ENCODE measurements around the gene SPATA19. TPM values are rescaled to one million over a fixed set of nuclear protein-coding genes. Genes with fewer than 3 reads are reported as not detected.

SPATA19 gene
- total RNA-seq, 1 experiment from 2014 or later = not detected

- TF ChIP-seq CTCF (conservative IDR thresholded peaks at IDR 0.05; ENCODE audit: low read depth, low read length) = no peak
- TF ChIP-seq EZH2 (IDR thresholded peaks at IDR 0.05; ENCODE audit: borderline replicate concordance, low read depth, low read length, poor library complexity, severe bottlenecking) = no peak
- Histone ChIP-seq H3K36me3 (ENCODE audit: insufficient read depth, low read length, poor library complexity, severe bottlenecking) (no peaks in the 10 kb centered on the region), H3K27ac (ENCODE audit: low read depth, low read length, poor library complexity, severe bottlenecking) (no peak overlapping the region), H3K9me3 (ENCODE audit: low read depth, low read length, poor library complexity, severe bottlenecking) (no peaks in the 10 kb centered on the region), H3K27me3 (replicated peaks; ENCODE audit: insufficient read depth, low read depth, low read length, poor library complexity) (peaks cover 5% of the 10 kb centered on the region), H3K4me1 (ENCODE audit: insufficient read depth, low read length, poor library complexity, severe bottlenecking) (no peaks in the 10 kb centered on the region), H3K4me3 (ENCODE audit: low read depth, low read length, poor library complexity, severe bottlenecking) (no peak overlapping the region)
- ChIA-PET CTCF (no interaction called here), POLR2A (ENCODE audit: low non-redundant PET) (no interaction called here)
- no TSS peak for BruUV-seq (replicated peaks)
- intact Hi-C loops (cut with micrococcal nuclease; ENCODE audit: unreplicated experiment) = no loop called here
- no peak for DNase-seq (ENCODE audit: low spot score)
Measured at GRCh38 chr11:133816146-133816870, 29.0 kb downstream of the SPATA19 start.

GRCh38 chr11:133815636-133816035, 29.7 kb downstream of the SPATA19 start:
- Histone ChIP-seq H3K27ac (ENCODE audit: low read depth, low read length, poor library complexity, severe bottlenecking) (no peak overlapping the region), H3K4me1 (ENCODE audit: insufficient read depth, low read length, poor library complexity, severe bottlenecking) (no peaks in the 10 kb centered on the region), H3K27me3 (replicated peaks; ENCODE audit: insufficient read depth, low read depth, low read length, poor library complexity) (peaks cover 5% of the 10 kb centered on the region), H3K36me3 (ENCODE audit: insufficient read depth, low read length, poor library complexity, severe bottlenecking) (no peaks in the 10 kb centered on the region), H3K4me3 (ENCODE audit: low read depth, low read length, poor library complexity, severe bottlenecking) (no peak overlapping the region), H3K9me3 (ENCODE audit: low read depth, low read length, poor library complexity, severe bottlenecking) (no peaks in the 10 kb centered on the region)
- DNase-seq (ENCODE audit: low spot score) = no peak
- BruUV-seq (replicated peaks) = no TSS peak
- POLR2A ChIA-PET (ENCODE audit: low non-redundant PET) = no interaction called here
- TF ChIP-seq CTCF (conservative IDR thresholded peaks at IDR 0.05; ENCODE audit: low read depth, low read length) = no peak
- TF ChIP-seq EZH2 (IDR thresholded peaks at IDR 0.05; ENCODE audit: borderline replicate concordance, low read depth, low read length, poor library complexity, severe bottlenecking) = no peak
- intact Hi-C loops (cut with micrococcal nuclease; ENCODE audit: unreplicated experiment) = no loop called here
- CTCF ChIA-PET = no interaction called here

- Histone ChIP-seq H3K4me3 (ENCODE audit: low read depth, low read length, poor library complexity, severe bottlenecking) (no peak overlapping the region), H3K27ac (ENCODE audit: low read depth, low read length, poor library complexity, severe bottlenecking) (no peak overlapping the region), H3K9me3 (ENCODE audit: low read depth, low read length, poor library complexity, severe bottlenecking) (no peaks in the 10 kb centered on the region), H3K36me3 (ENCODE audit: insufficient read depth, low read length, poor library complexity, severe bottlenecking) (no peaks in the 10 kb centered on the region), H3K27me3 (replicated peaks; ENCODE audit: insufficient read depth, low read depth, low read length, poor library complexity) (peaks cover 9% of the 10 kb centered on the region), H3K4me1 (ENCODE audit: insufficient read depth, low read length, poor library complexity, severe bottlenecking) (no peaks in the 10 kb centered on the region)
- CTCF ChIA-PET = no interaction called here
- no peak for DNase-seq (ENCODE audit: low spot score)
- TF ChIP-seq EZH2 (IDR thresholded peaks at IDR 0.05; ENCODE audit: borderline replicate concordance, low read depth, low read length, poor library complexity, severe bottlenecking) (no peak), CTCF (conservative IDR thresholded peaks at IDR 0.05; ENCODE audit: low read depth, low read length) (no peak)
- POLR2A ChIA-PET (ENCODE audit: low non-redundant PET) = no interaction called here
- no TSS peak for BruUV-seq (replicated peaks)
- intact Hi-C loops (cut with micrococcal nuclease; ENCODE audit: unreplicated experiment) = no loop called here
Measured at GRCh38 chr11:133814588-133815100, 30.7 kb downstream of the SPATA19 start.

Data from A673 (cell line).